ENCODE measurements around the gene DUSP15. TPM values are rescaled to one million over a fixed set of nuclear protein-coding genes. Genes with fewer than 3 reads are reported as not detected.
A peak's percentile ranks its signal among the peaks of the same experiment; 100 is the strongest.

The DUSP15 gene
- total RNA-seq, 2 donors from 2014 or later = 2.9 to 3.6 TPM

- no peak overlapping the region for H3K4me3 ChIP-seq
- no peaks in the 10 kb centered on the region for H3K27me3 ChIP-seq
- H3K36me3 ChIP-seq (replicated peaks in 1 of 2; ENCODE audit: insufficient read depth in 1 of 2, low read depth in 2 of 2) = no peaks in the 10 kb centered on the region
- intact Hi-C loops (cut with DNase I) = no loop called here
- WGBS, 2 donors = 64 to 77% methylated on average over 11 to 12 of the region's 12 CpGs
- no peak for TF ChIP-seq POLR2A (IDR thresholded peaks at IDR 0.05)
- TF ChIP-seq, protein P1, sequence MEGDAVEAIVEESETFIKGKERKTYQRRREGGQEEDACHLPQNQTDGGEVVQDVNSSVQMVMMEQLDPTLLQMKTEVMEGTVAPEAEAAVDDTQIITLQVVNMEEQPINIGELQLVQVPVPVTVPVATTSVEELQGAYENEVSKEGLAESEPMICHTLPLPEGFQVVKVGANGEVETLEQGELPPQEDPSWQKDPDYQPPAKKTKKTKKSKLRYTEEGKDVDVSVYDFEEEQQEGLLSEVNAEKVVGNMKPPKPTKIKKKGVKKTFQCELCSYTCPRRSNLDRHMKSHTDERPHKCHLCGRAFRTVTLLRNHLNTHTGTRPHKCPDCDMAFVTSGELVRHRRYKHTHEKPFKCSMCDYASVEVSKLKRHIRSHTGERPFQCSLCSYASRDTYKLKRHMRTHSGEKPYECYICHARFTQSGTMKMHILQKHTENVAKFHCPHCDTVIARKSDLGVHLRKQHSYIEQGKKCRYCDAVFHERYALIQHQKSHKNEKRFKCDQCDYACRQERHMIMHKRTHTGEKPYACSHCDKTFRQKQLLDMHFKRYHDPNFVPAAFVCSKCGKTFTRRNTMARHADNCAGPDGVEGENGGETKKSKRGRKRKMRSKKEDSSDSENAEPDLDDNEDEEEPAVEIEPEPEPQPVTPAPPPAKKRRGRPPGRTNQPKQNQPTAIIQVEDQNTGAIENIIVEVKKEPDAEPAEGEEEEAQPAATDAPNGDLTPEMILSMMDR (IDR thresholded peaks at IDR 0.05) = no peak
- peaks cover 25% of the 10 kb centered on the region for H3K4me1 ChIP-seq
- ATAC-seq = no peak
- DNase-seq = peak in 1 of 4 donors; percentile 7
- H3K27ac ChIP-seq = no peak overlapping the region
- H3K9me3 ChIP-seq = no peaks in the 10 kb centered on the region
Measured at GRCh38 chr20:31864521-31865400, 5.6 kb downstream of the DUSP15 start.

DNA sequence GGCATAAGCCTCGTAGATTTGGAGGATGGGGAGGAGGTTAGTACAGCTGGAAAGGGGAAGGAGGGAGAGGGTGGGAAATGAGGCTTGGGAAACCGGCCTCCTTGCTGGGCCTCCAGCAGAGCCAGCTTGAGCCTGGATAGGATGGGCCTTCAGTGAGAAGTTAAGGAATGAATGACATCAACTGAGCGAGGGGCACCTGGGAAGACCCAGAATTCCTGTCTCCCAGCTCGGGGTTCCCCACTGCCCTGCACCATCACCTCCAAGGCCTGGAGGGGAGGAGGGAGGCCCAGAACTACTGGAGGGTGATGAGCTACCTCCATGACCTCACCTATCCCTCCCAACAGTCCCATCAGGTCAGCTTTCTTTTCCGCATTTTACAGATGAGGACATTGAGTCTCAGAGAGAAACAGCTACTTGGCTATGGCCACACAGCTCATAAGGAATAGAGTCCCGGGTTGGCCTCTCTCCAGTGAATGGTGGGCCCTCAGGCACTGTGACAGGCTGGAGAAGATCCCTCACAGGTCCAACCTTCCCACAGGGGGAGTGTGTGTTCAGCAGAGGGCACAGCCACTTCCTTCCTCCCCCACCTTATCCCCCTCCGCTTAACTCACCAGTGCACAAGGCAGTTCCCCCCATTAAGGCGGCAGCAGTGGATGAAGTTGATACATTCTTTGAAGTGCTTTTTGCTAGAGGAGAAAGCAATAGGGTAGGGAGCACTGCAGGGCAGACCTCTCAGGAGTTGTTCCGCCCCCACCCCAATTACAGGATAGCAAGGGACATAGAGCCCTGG is 6.8 kb downstream of the DUSP15 start:
- DNase-seq (no peak), ATAC-seq (no peak)
- Histone ChIP-seq H3K36me3 (replicated peaks in 1 of 2; ENCODE audit: insufficient read depth in 1 of 2, low read depth in 2 of 2) (no peaks in the 10 kb centered on the region), H3K27me3 (no peaks in the 10 kb centered on the region), H3K9me3 (no peaks in the 10 kb centered on the region), H3K27ac (no peak overlapping the region), H3K4me3 (no peak overlapping the region), H3K4me1 (peaks cover 19% of the 10 kb centered on the region)
- TF ChIP-seq, protein P1 (IDR thresholded peaks at IDR 0.05) = no peak
- TF ChIP-seq POLR2A (IDR thresholded peaks at IDR 0.05) = no peak
- WGBS, 2 donors = 87 to 93% methylated on average over 9 of the region's 9 CpGs
- intact Hi-C loops (cut with DNase I) = no loop called here

DNA sequence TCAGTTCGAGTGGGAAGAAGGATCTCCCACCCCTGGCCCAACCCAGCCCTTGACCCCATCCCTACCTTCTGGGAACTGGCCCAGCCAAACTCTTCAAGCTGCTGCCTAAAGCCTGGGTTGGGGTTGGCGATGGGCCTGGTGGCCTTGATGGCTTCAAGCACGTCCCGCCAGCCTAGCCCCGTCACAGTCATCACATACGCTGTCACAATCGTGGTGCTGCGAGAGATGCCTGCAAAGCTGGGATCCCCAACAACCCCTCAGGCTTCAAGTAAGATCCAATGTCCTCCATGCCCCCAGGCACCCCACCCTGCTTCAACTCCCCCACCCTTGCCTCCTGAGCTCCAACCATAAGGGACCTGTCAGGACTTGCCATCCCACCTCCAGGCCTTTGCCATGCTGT is 7.8 kb downstream of the DUSP15 start:
- no peaks in the 10 kb centered on the region for H3K9me3 ChIP-seq
- TF ChIP-seq, protein P1 (IDR thresholded peaks at IDR 0.05) = no peak
- TF ChIP-seq POLR2A (IDR thresholded peaks at IDR 0.05) = no peak
- DNase-seq = peak in 1 of 4 donors; percentile 11
- no peaks in the 10 kb centered on the region for H3K27me3 ChIP-seq
- intact Hi-C loops (cut with DNase I) = no loop called here
- H3K4me1 ChIP-seq = peaks cover 19% of the 10 kb centered on the region
- no peak for ATAC-seq
- no peak overlapping the region for H3K4me3 ChIP-seq
- no peaks in the 10 kb centered on the region for H3K36me3 ChIP-seq (replicated peaks in 1 of 2; ENCODE audit: insufficient read depth in 1 of 2, low read depth in 2 of 2)
- WGBS, 2 donors = 75% methylated on average over 7 to 8 of the region's 8 CpGs
- H3K27ac ChIP-seq = no peak overlapping the region

DNA sequence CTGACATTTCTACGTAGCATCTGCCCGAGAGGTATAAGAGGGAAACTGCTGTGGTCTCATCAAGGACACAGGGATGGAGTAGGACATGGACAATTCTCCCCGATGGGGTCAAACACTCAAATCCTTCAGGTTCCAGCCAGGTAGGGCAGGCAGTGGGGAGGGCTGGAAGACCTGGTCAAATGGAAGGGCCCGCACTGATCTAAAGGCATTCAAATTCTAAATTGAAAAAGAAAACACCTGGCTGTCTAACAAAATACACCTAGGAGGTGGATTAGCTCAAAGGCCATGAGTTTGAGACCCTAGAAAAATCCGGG is 8.2 kb downstream of the DUSP15 start:
- intact Hi-C loops (cut with DNase I) = no loop called here

More for the DNA sequence above, 8.2 kb downstream of the DUSP15 start:
- ATAC-seq (no peak), DNase-seq (no peak)
- no peaks in the 10 kb centered on the region for H3K36me3 ChIP-seq (replicated peaks in 1 of 2; ENCODE audit: insufficient read depth in 1 of 2, low read depth in 2 of 2)
- no peaks in the 10 kb centered on the region for H3K9me3 ChIP-seq
- no peaks in the 10 kb centered on the region for H3K27me3 ChIP-seq
- peaks cover 19% of the 10 kb centered on the region for H3K4me1 ChIP-seq
- TF ChIP-seq, protein P1 (IDR thresholded peaks at IDR 0.05) = no peak
- TF ChIP-seq POLR2A (IDR thresholded peaks at IDR 0.05) = no peak
- H3K27ac ChIP-seq = no peak overlapping the region
- 68 to 76% methylated on average over 5 of the region's 5 CpGs for WGBS, 2 donors
- H3K4me3 ChIP-seq = no peak overlapping the region

All from body of pancreas (tissue), 4 donors.